Measurements from ENCODE around the gene TCP11.

The TCP11 gene

GRCh38 chr6:35091346-35092083, 49.6 kb downstream of the TCP11 start:
- DNase-seq = no peak

DNA sequence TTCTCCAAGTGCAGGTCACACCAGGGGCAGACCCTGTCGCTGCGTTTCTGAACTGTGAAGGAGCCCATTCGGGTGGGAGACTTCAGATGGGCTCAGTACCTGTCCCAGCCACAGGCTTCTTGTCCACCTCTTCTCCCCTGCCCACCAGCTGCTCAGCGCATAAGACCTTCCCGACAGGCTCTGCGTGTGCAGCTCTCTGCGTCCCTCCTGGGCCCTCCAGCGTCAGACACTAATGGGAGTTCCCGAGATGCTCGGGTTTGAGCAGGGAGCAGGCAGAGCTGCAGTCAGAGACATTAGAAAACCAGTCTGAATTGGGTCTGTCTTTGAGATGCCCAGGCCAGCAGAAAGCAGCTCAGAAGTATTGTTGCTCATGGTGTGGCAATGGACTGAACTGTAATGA, 50.4 kb downstream of the TCP11 start:
- DNase-seq = no peak

DNA sequence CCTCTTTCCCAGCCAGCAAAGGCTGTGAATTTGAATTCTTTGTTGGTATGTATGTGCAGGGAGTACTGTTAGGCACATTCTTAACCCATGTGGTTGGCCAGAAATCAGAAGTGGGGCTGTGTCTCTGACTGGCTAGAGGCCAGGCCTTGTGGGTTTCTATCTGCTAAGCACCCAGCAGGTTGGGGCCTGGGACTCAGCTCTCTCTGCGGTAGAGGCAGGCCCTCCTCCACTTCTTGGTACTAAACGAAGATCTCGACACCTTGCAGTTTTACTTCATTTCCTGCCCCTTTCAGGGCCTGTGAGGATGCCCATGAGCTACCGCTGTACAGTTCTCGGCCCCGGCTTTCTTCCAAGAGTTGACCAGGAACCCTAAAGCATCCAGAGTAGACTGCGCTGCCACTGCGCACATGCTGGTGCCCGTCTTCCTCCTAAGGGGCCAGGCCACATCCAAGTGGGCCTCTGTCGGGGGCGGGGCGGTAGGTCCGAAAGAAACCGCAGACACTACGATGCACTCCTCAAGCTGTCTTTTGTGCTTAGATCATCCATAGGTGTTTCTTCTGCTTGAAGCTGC, 51.1 kb downstream of the TCP11 start:
- no peak for DNase-seq

DNA sequence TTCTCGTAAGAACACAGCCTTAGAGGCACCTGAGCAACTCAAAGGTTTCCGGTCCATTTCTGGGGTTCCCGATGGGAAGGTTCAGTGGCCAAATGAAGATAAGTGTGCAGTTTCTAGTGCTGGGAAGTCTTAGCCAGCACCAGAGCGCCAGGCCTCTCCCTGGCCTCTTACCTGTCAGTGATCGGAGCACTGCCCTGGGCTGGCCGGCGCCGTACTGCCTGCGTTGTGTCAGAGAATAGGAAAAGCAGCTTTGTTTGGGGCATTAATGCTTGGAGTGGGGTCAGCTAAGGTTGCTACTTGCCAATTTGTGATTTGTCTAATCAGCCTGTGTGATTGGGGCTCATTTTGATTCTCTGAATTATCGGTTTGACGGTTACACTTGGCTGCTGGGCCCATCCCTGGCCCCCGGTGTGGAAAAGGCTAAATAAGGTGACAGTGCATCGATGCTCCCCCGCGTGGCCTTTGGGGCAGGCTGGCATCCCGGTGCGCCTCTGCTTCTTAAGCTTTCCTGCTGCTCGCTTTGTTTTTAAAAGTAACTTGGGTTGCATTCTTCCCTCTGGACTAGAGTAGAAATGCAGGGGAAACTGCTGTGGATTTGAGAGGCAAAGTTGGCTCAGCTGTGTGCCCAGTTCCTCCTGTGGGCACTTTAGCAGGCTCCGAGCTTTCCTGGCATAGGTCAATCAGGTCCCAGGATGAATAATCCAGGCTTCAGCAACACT, 51.8 kb downstream of the TCP11 start:
- DNase-seq = no peak

GRCh38 chr6:35088281-35089215, 52.6 kb downstream of the TCP11 start:
- DNase-seq = no peak

GRCh38 chr6:35087361-35088280, 53.5 kb downstream of the TCP11 start:
- DNase-seq = no peak

DNA sequence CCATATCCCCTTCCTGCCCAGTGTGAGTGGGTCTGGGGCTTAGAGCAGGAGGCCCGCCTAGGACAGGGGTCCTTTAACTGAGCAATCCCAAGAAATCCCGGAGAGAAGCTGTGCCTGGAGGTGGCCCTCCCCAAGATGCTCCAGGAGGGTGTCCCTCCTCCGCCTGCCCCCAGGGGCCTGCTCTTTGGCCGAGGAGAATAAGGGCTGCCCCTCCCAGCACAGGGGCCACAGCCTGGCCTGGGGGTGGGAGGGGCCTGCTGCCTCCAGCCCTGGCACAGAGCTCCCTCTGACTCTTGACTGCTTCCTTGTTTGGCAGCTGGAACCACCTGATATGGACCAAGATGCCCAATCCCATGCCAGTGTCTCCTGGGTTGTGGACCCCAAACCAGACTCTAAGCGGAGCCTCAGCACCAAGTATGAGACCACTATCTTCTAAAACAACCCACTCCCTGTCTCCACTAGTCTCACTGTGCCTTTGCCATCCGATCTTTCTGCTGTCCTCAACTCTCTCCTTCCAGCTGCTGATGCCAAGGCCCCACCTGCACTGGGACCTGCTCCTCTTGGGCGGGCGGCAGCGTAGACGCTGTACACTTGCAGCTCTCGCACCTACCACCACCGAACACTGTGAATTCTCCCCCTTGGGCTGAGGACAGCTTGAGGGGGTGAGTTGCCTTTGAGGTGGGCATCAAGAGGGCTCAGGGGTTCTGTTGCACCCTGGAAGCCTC, 54.3 kb downstream of the TCP11 start:
- DNase-seq = no peak

- DNase-seq = no peak
These were observed 54.9 kb downstream of the TCP11 start for GRCh38 chr6:35086282-35086632.

- DNase-seq = no peak
These were observed 55.5 kb downstream of the TCP11 start for GRCh38 chr6:35085359-35086281.

- DNase-seq = no peak
These were observed 56.5 kb downstream of the TCP11 start for GRCh38 chr6:35084511-35085203.

GRCh38 chr6:35084041-35084491, 57.1 kb downstream of the TCP11 start:
- peak; percentile 43 for DNase-seq

GRCh38 chr6:35083507-35083906, 57.6 kb downstream of the TCP11 start:
- no peak for DNase-seq

DNA sequence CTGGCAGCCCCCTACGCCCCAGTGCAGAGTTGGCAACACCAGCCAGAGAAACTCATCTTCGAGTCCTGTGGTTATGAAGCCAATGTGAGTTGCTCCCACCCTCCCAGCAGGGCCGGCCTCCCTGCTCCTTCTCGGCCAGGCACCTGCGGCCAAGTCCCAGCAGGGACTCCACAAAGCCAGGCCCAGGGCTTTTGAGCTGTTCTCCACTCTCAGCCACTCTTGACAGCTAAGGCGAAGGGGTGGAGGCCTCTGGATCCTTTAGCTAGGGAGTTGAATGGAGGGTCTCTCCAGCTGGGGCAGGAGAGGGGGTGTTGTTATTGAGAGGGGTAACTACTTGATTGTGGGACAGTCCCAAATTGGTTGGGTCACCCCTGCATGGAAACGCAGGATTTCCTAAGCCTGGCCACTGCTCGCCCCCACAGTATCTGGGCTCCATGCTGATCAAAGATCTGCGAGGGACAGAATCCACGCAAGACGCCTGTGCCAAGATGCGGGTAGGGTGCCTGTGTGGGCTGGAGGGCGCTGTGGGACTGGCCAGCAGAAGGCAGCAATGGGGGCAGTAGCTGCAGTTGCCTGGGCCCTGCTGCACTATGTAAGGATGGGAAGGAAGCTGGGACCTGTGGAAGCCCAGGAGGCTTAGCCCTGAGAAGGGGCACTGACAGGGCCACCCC, 58.3 kb downstream of the TCP11 start:
- DNase-seq = no peak

DNA sequence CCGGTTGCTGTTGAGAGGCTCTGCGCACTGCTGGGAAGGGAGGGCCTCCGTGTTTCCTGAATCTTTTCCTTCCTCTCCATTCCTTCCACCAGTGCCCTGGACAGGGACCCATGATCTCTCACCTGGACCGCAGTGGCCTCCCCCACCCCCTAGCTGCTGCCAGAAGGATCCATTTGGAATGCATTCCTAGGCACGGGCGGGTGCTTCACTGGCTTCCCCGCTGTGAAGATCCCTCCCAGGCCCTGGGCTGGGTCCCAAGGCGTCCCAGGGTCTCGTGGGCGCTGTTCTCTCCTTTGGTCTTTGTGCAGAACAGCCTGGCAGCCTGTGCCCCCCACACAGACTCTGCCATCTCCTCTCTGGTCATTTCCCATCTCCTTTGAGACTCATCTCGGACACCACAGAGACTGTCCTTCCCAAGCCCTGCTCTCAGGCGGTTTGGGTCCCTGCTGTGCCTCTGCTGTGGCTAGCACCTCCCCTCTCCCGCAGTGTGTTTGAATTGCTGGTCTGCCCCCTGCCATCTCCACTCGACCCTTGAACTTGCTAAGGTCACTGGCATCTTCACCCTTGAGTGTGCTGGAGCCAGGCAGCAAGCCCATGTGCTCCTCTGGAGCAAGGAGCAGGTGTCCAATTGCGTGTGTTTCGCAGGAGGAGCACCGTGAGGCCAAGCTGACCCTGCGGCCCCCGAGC, 59.0 kb downstream of the TCP11 start:
- DNase-seq = no peak

DNA sequence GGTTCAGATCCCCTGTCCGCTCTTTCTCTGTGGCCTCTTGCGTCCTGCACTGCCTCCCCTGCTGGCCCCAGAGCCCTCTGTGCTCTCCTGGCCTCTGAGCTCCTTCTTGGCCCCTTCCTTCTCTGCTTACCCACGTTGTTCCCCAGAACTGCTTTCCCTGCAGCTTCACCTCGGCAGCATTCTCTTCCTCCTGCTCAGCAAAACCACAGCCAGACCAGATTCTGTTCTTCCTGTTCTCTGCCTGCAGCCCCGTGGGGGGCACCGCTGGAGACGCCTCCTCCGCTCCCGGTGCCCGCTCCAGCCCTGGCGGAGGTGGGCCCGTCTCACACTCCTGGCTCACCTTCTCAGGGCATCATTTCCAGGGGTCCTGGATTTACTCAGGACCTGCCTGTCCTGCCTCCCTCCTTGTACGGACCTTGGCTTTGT, 59.7 kb downstream of the TCP11 start:
- no peak for DNase-seq

GRCh38 chr6:35080821-35081425, 60.2 kb downstream of the TCP11 start:
- DNase-seq = peak; percentile 4

DNA sequence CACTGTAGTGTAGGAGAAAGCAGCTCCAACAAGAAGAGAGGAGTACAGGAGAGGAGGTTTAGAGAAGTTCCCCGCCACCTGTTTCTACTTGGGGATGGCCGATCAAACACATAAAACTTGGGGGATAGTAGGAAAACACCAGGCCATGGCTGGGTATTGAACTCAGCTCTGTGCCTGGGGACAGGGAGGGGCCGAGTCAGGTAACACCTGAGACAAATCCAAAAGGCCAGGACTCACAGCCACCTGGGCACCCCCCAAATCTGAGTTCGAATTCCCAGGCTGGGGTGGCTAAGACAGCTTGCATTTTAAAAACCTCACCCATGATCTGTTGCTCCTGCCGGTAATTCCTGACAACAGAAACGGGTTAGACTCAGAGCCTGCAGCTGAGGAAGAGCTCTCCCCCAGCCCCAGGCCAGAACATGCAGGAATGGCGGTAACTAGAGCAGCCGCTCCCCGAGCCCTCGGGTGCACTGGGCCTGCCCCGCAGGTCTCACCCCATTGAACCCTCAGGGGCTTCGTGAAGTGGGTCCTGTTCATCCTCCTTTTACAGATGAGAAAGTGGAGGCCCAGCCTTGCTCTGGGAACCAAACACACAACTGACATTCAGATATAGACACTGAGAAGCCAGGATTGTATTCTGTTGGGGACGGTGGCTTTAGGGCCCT, 61.0 kb downstream of the TCP11 start:
- peak; percentile 5 for DNase-seq

Data from femur (tissue), 1 donor.